GM19043 (cell line): ENCODE measurements around the gene TOR1AIP1.
"Not testable (repeated sequence)": the region's sequence is repeated elsewhere in the genome, so short reads cannot be mapped to it uniquely, and the experiment has no call there.

Experiments
- ATAC-seq: cut with Tn5 transposase; IDR thresholded peaks from one replicate; pipeline ENCODE4 v1.9.1; 2021; ENCODE audit warnings: low read depth; ENCODE audit not compliant: unreplicated experiment

Gene TOR1AIP1

DNA sequence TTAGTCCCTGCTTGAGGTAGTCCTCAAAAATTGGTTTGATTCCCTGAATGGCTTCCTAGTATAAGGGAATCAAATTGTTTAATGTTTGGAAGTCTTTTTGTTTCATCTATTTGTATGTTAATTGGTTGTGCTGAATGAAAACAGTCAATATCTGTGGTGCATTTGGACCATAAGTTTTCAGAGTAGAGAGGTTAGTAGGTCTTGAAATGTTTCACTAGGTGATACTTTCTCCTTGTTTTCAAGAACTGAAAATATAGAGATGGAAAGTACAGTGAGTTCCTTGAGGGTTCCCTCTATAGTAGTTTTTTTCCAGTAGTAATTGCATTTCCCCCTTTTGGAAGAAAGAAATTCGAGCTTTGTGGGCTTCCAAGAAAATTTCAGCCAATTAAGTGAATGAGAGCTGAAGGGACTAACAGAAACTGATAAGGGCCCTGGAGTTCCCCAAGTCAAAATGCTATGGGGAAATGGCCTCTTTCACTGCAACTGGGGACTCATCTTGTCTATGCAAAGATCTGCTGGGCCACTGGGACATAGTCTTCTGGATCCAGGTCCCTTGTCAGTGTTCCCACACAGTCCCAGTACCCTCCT, 53.9 kb downstream of the TOR1AIP1 start:
- no peak for ATAC-seq

GRCh38 chr1:179937668-179938254, 55.7 kb downstream of the TOR1AIP1 start:
- ATAC-seq: no peak

- ATAC-seq: no peak
Measured at GRCh38 chr1:179938752-179939151, 56.7 kb downstream of the TOR1AIP1 start.

DNA sequence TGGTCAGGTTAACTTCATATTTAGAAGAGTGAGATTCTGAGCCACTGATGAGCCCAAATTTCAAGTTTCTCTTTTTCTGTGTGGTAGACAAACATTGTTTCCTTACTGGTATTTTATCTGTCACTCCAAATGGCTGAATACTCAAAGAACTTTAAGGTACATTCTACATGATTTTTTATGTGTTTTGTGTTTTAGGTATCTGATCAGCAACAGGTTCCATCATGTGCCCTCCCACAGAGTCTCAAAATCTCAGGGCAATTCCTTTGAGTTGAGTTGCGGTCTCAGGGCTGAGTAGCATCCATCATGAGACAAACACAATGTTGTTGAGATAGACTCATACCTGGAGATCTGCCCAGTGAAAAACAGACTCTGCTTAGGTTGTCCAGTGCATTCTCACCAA, 57.9 kb downstream of the TOR1AIP1 start:
- ATAC-seq: no peak

DNA sequence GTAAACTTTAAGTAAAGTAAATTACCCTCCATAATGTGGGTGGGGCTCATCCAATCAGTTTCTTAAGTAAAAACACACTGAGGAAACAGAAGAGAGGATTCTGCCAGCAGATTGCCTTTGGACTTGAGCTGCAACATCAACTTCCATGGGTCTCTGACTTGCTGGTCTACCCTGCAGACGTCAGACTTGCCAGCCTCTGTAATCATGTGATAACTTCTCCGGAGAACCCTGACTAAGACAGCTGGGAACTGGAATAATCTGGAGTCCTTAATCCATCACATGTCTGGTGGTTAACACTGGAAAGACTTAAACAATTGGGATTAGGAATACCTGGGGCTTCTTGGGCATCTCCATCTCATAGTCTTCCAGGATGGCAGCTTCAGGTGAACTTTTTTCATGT, 59.4 kb downstream of the TOR1AIP1 start:
- ATAC-seq: no peak

- no peak for ATAC-seq
Measured at GRCh38 chr1:179950651-179951050, 68.6 kb downstream of the TOR1AIP1 start.

GRCh38 chr1:179951383-179952144, 69.5 kb downstream of the TOR1AIP1 start:
- ATAC-seq: no peak

GRCh38 chr1:179952186-179952585, 70.1 kb downstream of the TOR1AIP1 start:
- ATAC-seq: no peak

DNA sequence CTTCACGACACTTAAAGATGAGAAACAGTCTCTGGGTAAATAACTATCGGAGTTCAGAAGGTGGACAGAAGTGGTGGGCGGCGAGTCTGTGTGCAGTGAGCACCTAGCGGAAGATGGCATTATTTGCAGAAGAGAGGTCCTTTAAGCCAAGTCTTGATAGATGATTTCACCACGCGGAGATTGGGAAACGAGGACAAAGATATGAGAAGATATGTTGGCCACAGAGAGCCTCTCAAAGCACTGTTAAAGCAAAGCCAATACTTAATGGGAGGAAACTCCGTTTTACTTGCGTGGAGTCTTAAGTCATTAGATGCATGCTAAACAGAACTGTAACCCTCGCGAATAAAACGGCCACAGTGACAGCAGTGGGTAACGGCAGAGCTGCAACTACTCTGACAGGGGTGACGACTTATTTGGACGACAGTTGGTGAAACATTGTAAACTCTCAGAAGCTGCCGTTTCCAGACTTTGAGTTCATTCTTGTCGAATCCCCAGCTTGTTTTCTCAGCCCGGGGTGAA, 71.9 kb downstream of the TOR1AIP1 start:
- ATAC-seq: no peak

GRCh38 chr1:179954493-179955286, 72.6 kb downstream of the TOR1AIP1 start, which contains the start of gene CEP350:
TSS of gene CEP350 (plus strand) at chr1:179954810. CDS start at chr1:179986182, 31,372 bp downstream.
- peak; percentile 84 for ATAC-seq

GRCh38 chr1:179955287-179955680, 73.2 kb downstream of the TOR1AIP1 start:
- ATAC-seq: no peak

- ATAC-seq: no peak
Measured at GRCh38 chr1:179955731-179956130, 73.6 kb downstream of the TOR1AIP1 start.

DNA sequence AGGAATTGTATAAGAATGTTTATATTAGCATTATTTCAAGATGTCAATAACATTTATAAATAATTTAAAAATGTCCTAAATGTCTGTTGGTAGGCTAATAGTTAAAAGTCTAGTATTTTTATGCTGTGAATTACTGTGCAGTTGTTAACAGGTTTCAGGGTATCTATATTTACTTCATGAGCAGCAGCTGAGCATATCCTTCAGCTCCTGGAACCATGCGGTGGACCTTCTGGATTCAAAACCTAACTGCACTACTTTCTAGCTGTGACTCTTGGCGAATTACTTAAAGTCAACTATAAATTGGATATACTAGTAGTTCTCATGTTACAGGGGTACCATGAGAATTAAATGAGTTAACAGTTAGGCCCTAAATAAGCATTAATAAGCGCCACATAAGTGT, 76.3 kb downstream of the TOR1AIP1 start:
- ATAC-seq: no peak

DNA sequence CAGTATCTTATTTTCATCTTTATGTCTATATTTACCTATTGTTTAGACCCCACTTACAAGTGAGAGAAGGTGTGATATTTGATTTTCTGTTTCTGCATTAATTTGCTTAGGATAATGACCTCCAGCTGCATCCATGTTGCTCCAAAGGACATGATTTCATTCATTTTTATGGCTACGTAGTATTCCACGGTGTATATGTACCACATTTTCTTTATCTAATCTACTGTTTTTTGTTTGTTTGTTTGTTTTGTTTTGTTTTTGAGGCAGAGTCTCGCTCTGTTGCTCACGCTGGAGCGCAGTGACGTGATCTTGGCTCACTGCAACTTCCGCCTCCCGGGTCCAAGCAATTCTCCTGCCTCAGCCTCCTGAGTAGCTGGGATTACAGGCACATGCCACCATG, 80.1 kb downstream of the TOR1AIP1 start:
- ATAC-seq: not testable (repeated sequence)

DNA sequence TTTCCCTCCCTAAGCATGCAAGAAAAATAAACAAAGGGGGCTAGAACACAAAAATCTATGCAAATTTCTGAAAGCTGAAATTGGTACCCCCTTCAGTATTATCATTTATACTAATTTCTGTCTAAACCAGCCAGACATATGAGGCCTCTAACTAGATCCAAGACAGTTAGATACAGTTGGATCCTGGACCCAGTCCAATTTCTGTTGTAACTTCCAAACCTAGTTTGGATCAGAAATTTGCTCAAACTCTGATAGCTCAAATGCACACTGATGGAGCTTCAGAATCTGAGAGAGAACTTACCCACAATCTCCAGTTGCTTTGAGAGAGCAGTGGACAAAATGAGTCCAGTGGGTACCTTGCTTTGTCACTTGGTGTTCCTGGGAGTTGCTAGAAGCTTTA, 84.5 kb downstream of the TOR1AIP1 start:
- ATAC-seq: no peak

GRCh38 chr1:179968284-179968993, 86.4 kb downstream of the TOR1AIP1 start:
- ATAC-seq: no peak

GRCh38 chr1:179968994-179969919, 87.2 kb downstream of the TOR1AIP1 start:
- no peak for ATAC-seq
